ENCODE results near the gene NLRC3.

NLRC3 gene

GRCh38 chr16:3536271-3536731, 40.9 kb downstream of the NLRC3 start:
- TF ChIP-seq SCRT2 (tag by site-specific recombination; IDR thresholded peaks at IDR 0.05) (no peak), ZNF654 (tag by site-specific recombination; IDR thresholded peaks at IDR 0.05; ENCODE audit: low read depth) (no peak), KLF7 (tag by site-specific recombination; IDR thresholded peaks at IDR 0.05; ENCODE audit: borderline replicate concordance) (no peak), ZNF837 (tag by site-specific recombination; IDR thresholded peaks at IDR 0.05) (no peak), ZNF423 (tag by site-specific recombination; IDR thresholded peaks at IDR 0.05) (no peak), ZNF148 (tag by site-specific recombination; IDR thresholded peaks at IDR 0.05; ENCODE audit: borderline replicate concordance) (no peak), ZNF473 (tag by site-specific recombination; IDR thresholded peaks at IDR 0.05) (no peak), ZNF792 (tag by site-specific recombination; IDR thresholded peaks at IDR 0.05) (no peak), ZNF76 (tag by site-specific recombination; IDR thresholded peaks at IDR 0.05; ENCODE audit: borderline replicate concordance, low read depth) (no peak), ZNF174 (tag by site-specific recombination; IDR thresholded peaks at IDR 0.05) (no peak), SP3 (tag by site-specific recombination; IDR thresholded peaks at IDR 0.05) (no peak), BCL11A (tag by site-specific recombination; IDR thresholded peaks at IDR 0.05; ENCODE audit: low read depth) (no peak)
- TF ChIP-seq, protein P1, sequence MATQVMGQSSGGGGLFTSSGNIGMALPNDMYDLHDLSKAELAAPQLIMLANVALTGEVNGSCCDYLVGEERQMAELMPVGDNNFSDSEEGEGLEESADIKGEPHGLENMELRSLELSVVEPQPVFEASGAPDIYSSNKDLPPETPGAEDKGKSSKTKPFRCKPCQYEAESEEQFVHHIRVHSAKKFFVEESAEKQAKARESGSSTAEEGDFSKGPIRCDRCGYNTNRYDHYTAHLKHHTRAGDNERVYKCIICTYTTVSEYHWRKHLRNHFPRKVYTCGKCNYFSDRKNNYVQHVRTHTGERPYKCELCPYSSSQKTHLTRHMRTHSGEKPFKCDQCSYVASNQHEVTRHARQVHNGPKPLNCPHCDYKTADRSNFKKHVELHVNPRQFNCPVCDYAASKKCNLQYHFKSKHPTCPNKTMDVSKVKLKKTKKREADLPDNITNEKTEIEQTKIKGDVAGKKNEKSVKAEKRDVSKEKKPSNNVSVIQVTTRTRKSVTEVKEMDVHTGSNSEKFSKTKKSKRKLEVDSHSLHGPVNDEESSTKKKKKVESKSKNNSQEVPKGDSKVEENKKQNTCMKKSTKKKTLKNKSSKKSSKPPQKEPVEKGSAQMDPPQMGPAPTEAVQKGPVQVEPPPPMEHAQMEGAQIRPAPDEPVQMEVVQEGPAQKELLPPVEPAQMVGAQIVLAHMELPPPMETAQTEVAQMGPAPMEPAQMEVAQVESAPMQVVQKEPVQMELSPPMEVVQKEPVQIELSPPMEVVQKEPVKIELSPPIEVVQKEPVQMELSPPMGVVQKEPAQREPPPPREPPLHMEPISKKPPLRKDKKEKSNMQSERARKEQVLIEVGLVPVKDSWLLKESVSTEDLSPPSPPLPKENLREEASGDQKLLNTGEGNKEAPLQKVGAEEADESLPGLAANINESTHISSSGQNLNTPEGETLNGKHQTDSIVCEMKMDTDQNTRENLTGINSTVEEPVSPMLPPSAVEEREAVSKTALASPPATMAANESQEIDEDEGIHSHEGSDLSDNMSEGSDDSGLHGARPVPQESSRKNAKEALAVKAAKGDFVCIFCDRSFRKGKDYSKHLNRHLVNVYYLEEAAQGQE (tag by site-specific recombination; IDR thresholded peaks at IDR 0.05): no peak
- ChIA-PET CTCF (interaction anchor here (0.6 to 1.0 kb wide), 2 partner anchors 10 to 566 kb away, joined by 3 to 4 read pairs; no protein-coding TSS in a partner anchor), POLR2A (no interaction called here)
- no peaks in the 10 kb centered on the region for H3K4me1 ChIP-seq (ENCODE audit: control insufficient read depth, insufficient read depth, low read length)
- no peak overlapping the region for H3K4me3 ChIP-seq (ENCODE audit: low read depth, low read length)
- peaks cover 4 to 71% of the 10 kb centered on the region in 2 experiments; a peak in 2 of 3 replicates for H3K36me3 ChIP-seq (ENCODE audit: control insufficient read depth in 2 of 2, insufficient read depth in 1 of 2, low read length in 2 of 2)
- no peak overlapping the region for H3K27ac ChIP-seq (ENCODE audit: extremely low read depth, low read depth, low read length)
- no peaks in the 10 kb centered on the region for H3K9me3 ChIP-seq (ENCODE audit: control insufficient read depth, insufficient read depth, low read depth, low read length)

DNA sequence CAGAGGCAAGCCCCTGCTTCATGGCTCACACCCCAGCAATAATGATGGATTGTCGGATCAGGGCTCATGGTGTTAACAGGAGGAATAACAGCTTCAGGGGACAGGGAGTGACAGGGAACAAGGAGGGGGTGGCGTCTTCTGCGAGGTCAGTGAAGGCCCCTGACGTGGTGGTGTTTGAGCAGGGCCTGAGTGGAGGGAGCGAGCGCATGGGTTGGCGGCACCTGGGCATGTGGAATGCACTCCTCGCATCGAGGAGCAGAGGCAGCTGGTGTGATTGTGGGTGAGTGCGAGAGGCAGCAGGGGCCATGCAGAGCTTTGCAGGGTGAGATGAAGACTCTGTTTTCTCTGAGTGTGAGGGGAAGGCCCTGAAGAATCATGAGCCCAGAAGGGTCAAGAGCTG, 43.1 kb downstream of the NLRC3 start:
- no peaks in the 10 kb centered on the region for H3K4me1 ChIP-seq (ENCODE audit: control insufficient read depth, insufficient read depth, low read length)
- CTCF ChIA-PET: interaction anchor here (0.6 kb wide), 1 partner anchor 315 kb away, joined by 3 read pairs; no protein-coding TSS in a partner anchor
- H3K27ac ChIP-seq (ENCODE audit: extremely low read depth, low read depth, low read length): no peak overlapping the region
- TF ChIP-seq, protein P2, sequence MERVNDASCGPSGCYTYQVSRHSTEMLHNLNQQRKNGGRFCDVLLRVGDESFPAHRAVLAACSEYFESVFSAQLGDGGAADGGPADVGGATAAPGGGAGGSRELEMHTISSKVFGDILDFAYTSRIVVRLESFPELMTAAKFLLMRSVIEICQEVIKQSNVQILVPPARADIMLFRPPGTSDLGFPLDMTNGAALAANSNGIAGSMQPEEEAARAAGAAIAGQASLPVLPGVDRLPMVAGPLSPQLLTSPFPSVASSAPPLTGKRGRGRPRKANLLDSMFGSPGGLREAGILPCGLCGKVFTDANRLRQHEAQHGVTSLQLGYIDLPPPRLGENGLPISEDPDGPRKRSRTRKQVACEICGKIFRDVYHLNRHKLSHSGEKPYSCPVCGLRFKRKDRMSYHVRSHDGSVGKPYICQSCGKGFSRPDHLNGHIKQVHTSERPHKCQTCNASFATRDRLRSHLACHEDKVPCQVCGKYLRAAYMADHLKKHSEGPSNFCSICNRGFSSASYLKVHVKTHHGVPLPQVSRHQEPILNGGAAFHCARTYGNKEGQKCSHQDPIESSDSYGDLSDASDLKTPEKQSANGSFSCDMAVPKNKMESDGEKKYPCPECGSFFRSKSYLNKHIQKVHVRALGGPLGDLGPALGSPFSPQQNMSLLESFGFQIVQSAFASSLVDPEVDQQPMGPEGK (tag by site-specific recombination; IDR thresholded peaks at IDR 0.05): no peak
- TF ChIP-seq ZBTB11 (tag by site-specific recombination; conservative IDR thresholded peaks at IDR 0.05; ENCODE audit: low read depth): no peak
- TF ChIP-seq, protein P3, sequence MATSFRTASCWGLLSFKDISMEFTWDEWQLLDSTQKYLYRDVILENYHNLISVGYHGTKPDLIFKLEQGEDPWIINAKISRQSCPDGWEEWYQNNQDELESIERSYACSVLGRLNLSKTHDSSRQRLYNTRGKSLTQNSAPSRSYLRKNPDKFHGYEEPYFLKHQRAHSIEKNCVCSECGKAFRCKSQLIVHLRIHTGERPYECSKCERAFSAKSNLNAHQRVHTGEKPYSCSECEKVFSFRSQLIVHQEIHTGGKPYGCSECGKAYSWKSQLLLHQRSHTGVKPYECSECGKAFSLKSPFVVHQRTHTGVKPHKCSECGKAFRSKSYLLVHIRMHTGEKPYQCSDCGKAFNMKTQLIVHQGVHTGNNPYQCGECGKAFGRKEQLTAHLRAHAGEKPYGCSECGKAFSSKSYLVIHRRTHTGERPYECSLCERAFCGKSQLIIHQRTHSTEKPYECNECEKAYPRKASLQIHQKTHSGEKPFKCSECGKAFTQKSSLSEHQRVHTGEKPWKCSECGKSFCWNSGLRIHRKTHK (tag by site-specific recombination; IDR thresholded peaks at IDR 0.05): no peak
- TF ChIP-seq SP2 (tag by site-specific recombination; IDR thresholded peaks at IDR 0.05): no peak
- no peak for TF ChIP-seq MYNN (tag by site-specific recombination; IDR thresholded peaks at IDR 0.05; ENCODE audit: borderline replicate concordance)
- no peak for TF ChIP-seq ZNF24 (tag by site-specific recombination; IDR thresholded peaks at IDR 0.05)
- no peak for TF ChIP-seq ZNF654 (tag by site-specific recombination; IDR thresholded peaks at IDR 0.05; ENCODE audit: low read depth)
- no peak for TF ChIP-seq KLF16 (tag by site-specific recombination; IDR thresholded peaks at IDR 0.05)
- no peak for TF ChIP-seq ZBTB8A (tag by site-specific recombination; IDR thresholded peaks at IDR 0.05)
- TF ChIP-seq ZXDB (tag by site-specific recombination; IDR thresholded peaks at IDR 0.05): no peak
- peaks cover 4 to 75% of the 10 kb centered on the region in 2 experiments; a peak in 2 of 3 replicates for H3K36me3 ChIP-seq (ENCODE audit: control insufficient read depth in 2 of 2, insufficient read depth in 1 of 2, low read length in 2 of 2)
- no peaks in the 10 kb centered on the region for H3K9me3 ChIP-seq (ENCODE audit: control insufficient read depth, insufficient read depth, low read depth, low read length)
- POLR2A ChIA-PET: no interaction called here
- H3K4me3 ChIP-seq (ENCODE audit: low read depth, low read length): no peak overlapping the region
